HG02678 (cell line): Measurements from ENCODE around the gene MAP4K1.

Source experiments
- ATAC-seq: cut with Tn5 transposase; IDR thresholded peaks from one replicate; pipeline ENCODE4 v1.9.1; 2021; ENCODE audit warnings: mild to moderate bottlenecking, moderate library complexity; ENCODE audit not compliant: unreplicated experiment

The MAP4K1 gene

DNA sequence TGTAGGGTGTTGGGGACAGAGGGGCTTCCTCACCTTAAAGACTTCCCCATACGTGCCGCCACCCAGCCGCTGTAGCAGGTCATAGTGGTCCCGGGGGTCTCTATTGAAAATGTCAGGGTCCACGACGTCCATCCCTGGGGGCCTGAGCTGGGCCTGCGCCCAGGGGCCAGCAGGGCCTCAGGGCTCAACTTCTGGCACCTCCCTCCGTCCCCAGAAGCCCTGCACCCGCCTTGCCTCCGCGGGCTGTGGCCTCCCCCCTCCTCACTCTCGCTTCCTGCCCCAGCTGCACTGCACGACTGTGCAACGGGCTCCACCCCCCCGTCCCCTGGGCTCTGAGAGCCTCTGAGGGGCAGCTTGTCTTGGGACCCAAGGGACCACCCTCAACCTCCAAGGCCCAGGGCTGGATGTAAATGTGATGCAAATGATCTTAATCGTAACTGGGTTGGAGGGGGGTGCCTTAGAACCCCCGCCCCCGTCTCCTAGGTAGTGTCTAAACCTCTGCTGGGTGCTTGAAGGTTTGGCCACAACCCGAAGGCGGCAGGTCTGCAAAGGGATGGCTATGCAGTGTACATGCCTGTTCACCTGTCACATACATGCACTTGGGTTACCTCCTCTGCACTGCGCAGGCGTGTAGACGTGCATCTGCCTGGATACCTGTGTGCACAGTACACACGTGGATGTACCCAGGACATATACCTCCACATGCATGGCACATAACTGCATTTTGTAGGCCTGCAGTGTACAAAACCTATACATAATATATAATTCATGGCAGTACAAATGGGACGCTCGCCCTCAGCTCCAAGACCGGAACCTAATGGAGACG lies at the start of gene MAP4K1:
Gene MAP4K1 (minus strand): TSS at position 190 of the 826 bp plus-strand sequence. CDS start 58 bp downstream, at position 132.
- peak; percentile 61 for ATAC-seq

DNA sequence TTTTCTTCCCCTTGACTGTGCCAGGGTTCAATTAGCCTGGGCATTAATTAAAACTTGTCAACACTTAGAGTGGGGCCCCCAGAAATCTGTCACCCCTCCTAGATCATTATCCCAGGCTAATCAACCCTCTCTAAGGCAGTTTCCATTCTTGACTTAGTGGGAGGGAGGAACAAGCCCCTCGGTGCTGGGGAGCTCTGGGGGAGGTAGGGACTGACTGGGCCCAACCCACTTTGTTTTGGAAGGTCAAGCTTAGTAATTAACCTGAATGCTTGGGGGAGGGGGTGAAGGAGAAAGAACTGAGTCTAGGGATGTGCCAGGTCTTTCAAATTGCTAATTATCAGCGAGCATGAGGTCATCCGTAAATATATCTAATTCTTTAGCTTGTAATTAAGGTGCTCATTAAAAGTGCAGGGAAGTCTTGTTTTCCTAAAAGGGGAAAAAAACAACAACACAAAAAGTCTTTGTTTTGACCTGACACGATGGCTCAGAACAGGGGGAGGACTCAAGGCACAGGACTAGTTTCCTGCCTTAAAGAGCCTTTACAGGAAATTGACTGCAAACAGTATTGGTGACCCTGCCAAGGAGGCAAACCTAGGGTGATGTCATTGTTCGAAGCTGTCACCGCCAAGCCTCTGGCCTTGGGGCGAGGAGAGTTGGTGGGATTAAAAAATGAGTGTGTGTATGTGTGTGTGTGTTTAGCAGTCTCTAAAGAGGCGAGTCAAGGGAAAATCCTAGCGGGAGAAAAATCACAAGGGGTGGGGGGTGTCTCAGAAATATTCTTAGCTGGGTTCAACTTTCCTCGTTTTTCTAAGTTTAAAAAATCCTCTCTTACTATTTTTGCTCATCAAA lies 49.1 kb upstream of the MAP4K1 start:
- ATAC-seq, result no peak

DNA sequence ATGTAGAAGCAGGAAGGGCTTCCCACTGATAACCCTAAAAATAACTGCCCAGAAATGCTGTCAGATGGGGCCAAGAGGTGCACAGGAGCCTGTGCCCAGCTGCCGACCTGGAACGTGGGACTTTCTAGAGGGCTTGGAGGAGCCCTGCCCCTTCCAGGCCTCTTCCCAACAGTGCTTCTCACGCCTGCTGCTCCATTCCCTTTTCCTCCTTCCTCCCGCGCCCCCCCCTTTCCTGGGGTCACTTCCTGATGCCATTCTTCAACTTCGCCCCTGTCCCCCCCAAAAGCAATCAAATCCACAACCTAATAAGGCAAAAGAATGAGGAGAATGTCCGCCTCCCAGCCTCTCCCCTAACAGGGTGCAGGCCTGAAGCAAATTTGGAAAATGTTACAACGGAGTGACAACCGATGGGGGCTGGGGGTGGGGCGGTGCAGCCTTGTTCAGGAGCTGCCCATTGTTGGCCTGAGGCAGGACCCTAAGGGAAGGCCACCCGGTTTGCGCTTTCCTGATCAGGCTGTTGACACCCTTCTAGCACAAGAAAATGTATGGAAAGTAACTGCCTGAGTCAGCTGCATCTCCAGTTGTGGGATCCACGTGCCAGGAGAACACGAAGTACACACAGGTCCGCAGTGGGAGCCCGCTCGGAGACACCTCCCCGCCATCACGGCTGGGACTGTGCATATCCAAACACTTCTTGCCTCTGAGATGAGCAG lies 48.4 kb upstream of the MAP4K1 start:
- ATAC-seq, result no peak

DNA sequence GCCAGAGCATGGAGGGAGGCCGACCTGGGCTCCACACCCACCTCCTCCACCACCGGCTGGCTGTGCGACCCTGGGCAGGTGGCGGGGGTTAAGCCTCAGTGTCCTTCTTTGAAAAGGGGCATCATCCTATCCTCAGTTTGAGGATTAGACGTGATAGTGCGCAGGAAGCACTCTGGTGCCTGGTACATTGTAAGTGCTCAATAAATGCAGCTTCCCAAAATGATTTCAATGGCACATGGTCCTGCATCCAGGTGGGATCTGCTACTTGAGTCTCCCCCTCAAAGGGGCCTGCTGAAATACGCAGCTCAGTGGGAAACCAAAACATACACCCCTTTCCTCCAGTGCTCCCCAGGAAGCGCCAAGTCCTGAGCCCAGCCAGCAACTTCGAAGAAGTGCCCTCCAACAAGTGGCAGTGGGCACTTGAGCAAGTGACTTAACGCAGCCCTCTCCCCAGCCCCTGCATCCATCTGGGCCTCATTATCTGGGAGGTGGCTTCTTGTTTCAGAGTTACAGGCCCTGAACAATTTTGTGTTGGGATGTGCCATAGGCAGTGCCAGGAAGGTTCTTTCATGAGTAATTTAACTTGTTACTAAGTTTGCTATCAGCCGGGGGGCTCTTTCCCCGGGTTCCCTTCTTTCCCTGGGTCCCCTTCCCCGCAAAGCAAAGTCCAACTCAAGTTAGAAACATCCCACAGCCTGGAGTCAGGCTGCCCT lies 47.6 kb upstream of the MAP4K1 start:
- ATAC-seq, result no peak

DNA sequence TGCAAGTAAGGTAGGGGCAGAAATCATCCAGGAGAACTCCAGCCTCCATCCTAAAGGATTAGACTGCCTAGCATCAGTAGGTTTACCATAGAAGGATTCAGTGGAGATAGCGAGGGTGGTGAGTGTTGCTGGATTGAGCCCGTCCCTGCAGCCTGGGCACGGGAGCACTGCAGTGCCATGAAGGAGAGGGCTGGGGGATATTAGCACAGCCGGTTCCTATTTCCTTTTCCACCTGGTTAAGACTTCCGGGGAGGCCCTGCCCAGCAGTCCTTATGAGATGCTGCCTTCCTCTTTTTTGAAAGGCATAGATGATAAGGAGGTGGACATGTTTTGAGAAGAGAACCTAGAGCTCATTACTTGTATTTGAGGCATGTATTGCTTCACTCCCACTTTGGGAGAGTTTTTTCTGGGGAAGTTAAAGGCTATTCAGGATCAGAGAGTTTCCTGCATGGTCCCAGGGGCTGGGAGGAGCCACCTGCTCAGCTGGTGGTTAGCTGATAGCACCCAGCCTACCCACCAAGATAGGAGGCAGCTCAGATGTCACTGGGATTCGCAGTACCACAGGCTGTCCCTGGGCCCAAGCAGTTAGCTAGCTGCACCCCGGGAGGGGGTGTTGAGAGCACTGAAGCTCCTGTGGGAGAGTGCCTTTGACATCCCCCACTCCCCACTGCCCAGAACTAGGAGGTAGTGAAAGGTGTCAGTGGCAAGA lies 46.9 kb upstream of the MAP4K1 start:
- ATAC-seq, result no peak

DNA sequence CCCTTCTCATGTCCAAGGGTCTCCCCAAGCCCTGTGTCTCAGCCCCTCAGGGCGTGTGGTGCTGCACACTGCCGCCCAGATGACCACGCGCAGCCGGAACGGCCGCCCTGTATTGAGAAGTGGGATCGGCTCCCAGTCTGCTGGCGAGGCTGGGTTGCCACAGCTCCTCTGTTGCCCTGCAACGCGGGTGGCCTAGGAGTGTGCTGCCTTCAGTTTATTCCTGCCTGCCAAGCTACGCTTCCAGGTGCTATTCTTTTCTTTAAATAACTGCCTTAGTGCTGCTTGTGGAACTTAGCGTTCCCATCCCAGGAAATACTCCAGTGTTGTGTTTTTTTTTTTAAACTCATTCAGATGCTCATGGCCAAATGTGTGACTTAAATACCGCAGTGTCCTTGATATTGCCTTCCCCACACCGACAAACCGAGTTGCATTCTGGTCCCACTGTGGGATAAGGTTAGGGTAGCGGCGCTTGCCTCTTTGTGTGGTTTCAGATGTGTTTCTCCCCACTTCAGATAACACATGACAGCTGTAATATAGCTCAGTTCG lies 46.3 kb upstream of the MAP4K1 start:
- no peak for ATAC-seq

DNA sequence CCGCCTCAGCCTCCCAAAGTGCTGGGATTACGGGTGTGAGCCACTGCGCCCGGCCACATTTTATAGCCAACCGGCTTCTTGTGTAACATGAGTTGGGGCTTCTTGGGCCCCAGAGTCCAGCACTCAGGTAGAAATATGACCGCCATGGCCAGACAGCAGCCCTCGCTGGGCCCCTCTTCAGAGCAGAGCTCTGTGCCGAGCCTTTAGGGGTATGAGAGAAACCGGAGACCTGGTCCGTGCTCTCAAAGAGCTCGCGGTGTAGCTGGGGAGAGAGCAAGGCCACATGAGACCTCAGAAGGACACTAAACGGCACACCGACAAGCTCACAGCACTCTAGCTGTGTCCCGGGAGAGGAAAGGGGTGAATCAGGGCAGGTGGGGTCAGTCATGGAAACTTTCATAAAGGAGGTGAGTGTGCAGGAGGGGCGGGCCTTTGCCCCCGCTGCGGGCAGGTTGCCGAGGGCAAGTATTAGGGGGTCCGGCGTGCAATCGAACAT lies 45.5 kb upstream of the MAP4K1 start:
- no peak for ATAC-seq

DNA sequence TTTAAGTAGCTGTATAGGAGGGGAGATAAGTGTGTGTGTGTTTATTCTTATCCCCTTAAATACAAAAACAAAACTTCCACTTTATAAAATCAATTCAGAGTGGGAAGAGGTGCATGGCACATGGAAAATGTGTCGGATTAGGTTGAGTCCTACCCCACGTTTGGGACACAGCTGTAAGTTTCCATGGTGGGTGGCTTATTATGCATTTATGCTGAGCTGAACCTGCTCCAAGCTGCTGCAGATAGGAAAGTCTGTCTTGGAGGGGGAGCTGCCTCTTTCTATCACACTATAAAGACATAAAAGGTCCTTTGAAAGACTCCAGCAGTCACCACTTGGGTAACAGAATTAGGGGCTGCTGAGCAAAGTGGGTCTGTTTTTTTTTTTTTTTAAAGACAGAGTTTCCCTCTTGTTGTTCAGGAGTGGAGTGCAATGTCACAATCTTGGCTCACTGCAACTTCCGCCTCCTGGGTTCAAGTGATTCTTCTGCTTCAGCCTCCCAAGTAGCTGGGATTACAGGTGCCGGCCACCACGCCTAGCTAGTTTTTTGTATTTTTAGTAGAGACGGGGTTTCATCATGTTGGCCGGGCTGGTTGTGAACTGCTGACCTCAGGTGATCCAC lies 44.9 kb upstream of the MAP4K1 start:
- no peak for ATAC-seq

DNA sequence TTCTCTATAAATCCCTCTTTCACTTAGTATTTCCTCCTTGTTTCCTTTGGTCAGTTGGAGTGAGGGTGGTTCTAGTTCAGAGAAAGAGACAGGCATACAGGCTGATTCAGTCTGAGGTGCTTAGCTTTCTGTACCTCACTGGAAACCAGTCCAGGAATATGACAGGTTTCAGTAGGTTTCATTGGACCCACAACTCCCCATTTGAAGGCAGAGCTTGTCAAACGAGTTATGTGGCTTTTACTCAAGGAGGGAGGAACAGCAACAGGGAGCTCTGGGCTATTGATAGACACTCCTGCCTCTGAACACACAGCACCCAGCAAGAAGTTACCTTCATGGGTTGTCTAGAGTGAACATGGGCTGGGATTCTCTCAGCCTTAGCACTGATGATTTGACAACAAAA lies 44.2 kb upstream of the MAP4K1 start:
- no peak for ATAC-seq

DNA sequence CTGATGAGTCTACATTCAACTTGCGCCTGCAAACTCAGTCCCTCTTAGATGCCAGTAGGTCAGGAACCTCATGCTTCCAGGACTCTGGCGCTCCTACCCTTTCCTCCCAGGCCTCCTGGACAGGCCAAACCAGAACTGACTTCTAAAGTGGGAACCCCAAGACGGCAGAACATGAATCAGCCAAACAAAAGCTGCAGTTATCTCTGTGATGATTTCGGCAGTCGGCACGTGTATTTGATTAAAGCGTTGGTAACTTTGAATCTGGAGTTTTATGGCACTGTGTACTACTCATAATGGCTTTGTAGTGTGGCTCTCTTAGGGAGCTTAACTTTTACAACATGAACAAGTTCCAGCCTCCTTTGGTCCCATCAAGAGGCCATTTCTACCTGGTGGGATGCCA lies 43.4 kb upstream of the MAP4K1 start:
- ATAC-seq, result no peak

DNA sequence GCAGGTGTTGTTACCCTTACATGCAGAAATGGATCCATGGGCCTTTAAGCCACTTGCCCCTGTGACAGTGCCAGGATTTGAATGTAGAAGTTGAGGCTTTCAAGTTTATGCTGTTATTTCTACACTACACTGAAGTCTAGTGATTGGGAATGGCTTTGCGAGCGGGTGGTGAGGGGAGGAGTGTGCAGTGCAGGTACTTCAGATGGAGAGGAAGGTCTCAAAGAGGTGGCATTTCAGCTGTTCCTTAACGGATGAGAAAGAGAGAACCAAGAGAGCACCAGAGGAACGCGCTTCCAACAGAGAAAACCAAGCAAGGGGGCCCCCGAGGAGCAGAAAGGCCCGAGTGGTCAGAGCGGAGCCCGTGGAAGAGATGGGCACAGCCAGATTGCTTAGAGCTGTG lies 43.0 kb upstream of the MAP4K1 start:
- ATAC-seq, result no peak

DNA sequence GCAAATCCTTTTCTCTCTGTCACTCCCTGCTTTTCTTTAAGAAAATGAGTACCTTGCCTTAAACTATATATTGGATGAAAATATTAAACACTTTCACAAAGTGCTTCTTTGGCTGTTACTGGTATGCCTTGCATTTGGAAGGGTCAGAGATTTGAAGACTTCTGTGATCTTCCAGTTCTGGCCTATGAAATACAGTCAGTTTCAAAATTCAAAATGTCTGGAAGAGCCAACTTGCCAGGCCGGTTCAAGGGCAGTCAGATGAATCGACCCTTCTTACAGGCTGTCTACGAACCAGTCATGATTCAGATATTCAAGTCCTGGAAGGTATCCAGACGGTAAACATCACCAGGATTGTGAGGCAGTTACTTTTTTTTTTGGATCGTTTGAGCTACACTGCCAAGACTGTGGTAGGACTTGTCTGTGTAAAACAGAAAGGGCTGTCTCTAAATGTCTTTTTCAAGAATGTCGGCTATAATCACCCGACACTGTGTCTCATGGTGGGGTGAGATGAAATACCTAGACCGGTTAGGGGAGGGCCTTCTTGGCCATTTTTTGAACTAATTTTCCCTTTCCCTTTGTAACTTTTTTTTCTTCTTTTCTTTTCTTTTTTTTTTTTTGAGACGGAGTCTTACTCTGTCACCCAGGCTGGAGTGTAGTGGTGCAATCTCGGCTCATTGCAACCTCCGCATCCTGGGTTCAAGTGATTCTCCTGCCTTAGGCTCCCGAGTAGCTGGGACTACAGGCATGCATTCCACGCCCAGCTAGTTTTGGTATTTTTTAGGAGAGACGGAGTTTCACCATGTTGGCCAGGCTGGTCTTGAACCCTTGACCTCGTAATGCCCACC lies 40.9 kb upstream of the MAP4K1 start:
- ATAC-seq, result no peak

DNA sequence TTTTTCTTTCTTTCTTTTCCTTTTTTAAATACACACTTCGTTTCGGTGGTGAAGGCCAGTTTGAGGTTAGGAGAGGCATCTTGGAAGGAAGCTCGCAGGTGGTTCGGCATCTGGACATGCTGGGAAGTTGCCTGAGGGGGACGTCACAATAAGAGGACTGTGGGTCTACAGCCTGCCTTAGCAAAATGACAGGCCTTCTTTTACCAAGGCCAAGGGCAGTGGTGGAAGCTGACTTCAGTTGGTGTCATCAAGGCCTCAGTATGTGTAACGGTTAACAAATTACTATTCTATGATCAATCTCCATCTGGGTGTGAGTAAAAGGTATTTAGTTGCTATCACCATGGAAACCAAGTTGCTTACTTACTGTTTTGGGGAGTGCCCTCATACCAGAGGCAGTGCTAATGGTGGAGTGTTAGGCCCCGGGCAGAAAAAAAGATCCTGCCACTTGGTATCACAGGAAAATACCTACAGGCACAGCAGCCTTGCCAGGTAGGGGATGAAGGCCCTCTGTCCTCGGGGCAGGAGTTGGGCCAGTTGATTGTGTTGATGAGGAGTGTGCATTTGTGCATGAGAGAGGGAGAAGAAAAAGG lies 40.0 kb upstream of the MAP4K1 start:
- ATAC-seq, result no peak

DNA sequence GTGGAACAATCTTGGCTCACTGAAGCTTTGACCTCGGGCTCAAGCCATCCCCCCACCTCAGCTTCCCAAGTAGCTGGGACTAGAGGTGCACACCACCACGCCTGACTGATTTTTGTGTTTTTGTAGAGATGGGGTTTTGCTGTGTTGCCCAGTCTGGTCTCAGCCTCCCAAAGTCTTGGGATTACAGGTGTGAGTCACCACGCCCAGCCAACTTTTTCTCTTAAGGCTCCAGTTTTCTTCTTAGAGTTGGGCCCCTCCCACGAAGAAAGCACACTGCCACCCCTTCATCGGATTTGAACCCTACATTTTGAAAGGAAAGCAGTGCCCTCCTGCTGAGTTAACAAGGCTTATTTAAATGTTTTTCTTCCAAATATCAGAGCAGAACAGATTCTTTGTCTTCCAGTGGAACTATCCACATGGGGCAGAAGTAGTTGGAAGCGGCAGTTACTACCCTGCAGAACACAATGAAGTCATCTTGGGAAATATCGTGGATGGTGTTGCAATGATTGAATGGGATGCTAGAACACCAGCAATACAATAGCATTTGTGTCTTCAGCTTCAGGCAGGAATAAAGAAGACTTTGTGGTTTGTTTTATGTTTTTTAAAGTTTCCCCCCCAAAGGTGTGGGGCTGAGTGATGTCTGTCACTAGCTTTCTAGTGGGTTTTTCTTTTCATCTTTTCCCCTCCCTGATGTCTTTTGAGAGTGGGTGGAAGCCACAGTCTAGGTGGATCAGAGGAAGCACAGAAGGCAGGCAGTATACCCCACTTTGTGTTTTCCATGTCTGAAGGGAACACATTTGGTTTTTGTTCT lies 38.6 kb upstream of the MAP4K1 start:
- no peak for ATAC-seq

DNA sequence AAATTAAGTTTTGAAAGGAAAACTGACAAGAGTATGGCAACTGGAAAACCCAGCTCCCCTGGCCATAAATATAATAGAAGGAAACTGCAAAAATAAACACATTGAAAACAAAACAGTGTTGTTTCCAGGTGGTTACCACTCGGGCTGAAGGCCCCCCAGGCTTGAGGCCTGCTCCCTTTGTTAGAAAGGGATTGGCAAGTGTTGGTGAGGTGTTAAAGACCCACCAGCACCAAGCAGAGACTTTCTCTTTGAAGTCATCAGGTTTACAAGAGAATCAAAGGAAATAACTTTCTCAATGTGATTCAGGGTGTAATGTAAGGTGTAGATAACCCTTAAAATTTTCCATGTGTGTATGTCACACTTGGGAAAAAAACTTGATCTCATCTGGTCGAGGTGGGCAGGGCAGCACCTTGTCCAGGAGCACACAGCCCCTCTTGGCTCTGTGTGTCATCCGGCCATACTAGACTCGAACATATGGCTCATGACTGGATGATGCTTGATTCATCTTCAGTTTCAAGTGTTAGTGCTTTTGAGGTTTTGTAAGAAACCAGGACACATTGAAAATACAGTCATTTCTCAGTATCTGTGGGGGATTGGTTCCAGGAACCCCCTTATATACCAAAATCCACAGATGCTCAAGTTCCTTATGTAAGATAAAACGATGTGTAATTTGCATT lies 37.5 kb upstream of the MAP4K1 start:
- no peak for ATAC-seq

DNA sequence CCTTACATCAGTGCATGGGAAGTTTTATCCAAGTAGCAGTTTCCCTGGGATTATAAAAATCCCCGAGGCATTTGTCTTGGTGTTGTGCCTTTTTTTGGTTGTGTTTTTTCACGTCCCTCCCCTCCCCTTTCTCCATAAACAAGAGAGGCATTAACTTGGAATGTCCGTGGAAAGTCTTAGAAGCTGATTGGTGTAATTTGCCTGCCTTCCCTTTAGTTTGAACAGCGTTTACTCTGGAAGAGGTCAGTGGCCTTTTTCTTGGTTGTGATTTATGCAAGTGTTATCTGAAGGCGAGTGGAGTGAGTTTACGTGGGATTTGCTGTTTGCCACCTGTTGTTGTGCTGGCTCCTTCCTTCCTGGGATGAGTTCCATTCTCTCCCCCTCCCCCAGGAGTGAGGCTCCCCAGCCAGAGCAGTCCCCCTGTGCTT lies 36.9 kb upstream of the MAP4K1 start:
- no peak for ATAC-seq
